Naive B cell (primary cell): ENCODE measurements around the gene SUCLG2. TPM values are rescaled to one million over a fixed set of nuclear protein-coding genes. Genes with fewer than 3 reads are reported as not detected.
"Not testable (repeated sequence)": the region's sequence is repeated elsewhere in the genome, so short reads cannot be mapped to it uniquely, and the experiment has no call there.

Experiments
- ATAC-seq, 2 donors: fragments of 150-1000 bp; cut with Tn5 transposase; 2 replicates each; pipeline ENCODE4 v1.10.0; 2021; ENCODE audit warnings: low read depth in 2 of 2, mild to moderate bottlenecking in 2 of 2, moderate library complexity in 2 of 2
- DNase-seq: peaks from one replicate; pipeline ENCODE4 v3.0.0; 2022
- H3K27ac Mint-ChIP-seq, 6 donors: one replicate each; pipeline ENCODE4 v1.8.0; 2020 to 2022; ENCODE audit warnings: mild to moderate bottlenecking in 6 of 6, mixed read lengths in 6 of 6, moderate library complexity in 5 of 6, inconsistent platforms in 2 of 6
- H3K27me3 Mint-ChIP-seq, 3 donors: one replicate each; pipeline ENCODE4 v1.8.0; 2021 to 2022; ENCODE audit warnings: mixed read lengths in 3 of 3, mild to moderate bottlenecking in 1 of 3
- H3K36me3 Mint-ChIP-seq, 2 donors: one replicate each; pipeline ENCODE4 v1.8.0; 2020 to 2022; ENCODE audit warnings: mixed read lengths in 2 of 2, inconsistent platforms in 1 of 2, mild to moderate bottlenecking in 1 of 2
- H3K4me1 Mint-ChIP-seq, 3 donors: one replicate each; pipeline ENCODE4 v1.8.0; 2020 to 2022; ENCODE audit warnings: mixed read lengths in 3 of 3, inconsistent platforms in 1 of 3, mild to moderate bottlenecking in 1 of 3, moderate library complexity in 1 of 3
- H3K4me3 Mint-ChIP-seq, 8 donors: one replicate each; pipeline ENCODE4 v1.8.0; 2020 to 2022; ENCODE audit warnings: mild to moderate bottlenecking in 8 of 8, mixed read lengths in 8 of 8, moderate library complexity in 8 of 8, inconsistent platforms in 2 of 8
- H3K9me3 Mint-ChIP-seq, 7 donors: one replicate each; pipeline ENCODE4 v1.8.0; 2020 to 2022; ENCODE audit warnings: mixed read lengths in 7 of 7, mild to moderate bottlenecking in 5 of 7, inconsistent platforms in 2 of 7, moderate library complexity in 1 of 7
- polyA plus RNA-seq, 6 donors: library from polyadenylated mRNA; unstranded; fragments of 300-500 nt; fragmentation: Illumina TruSeq; gene quantifications; one replicate each; pipeline ENCODE4 v1.2.3, GENCODE V29; 2021; ENCODE audit warnings: low read depth in 6 of 6

The SUCLG2 gene
- polyA plus RNA-seq, 6 donors from 2014 or later = 49.5 to 94.4 (median 57.9) TPM

DNA sequence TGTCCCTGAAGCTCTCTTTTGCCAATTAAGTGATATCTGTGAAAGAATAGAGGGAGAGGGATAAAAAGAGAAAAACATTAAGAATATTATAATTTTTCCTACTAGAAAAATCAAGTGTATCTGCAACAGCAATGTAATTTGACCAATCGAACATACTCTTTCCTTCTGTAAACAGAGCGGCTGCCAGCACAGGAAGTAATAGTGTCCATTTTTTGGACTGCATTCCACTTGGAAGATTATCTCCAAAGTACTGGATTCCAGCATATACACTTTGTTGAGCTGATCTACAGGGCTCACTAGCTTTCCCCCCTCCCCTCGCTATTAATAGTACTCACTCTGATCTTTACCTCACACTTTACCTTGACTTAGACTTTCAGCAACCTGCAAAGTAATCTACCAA lies 90.4 kb downstream of the SUCLG2 start:
- ATAC-seq = no peak
- DNase-seq = no peak
- Mint-ChIP-seq H3K27me3 (no peaks in the 10 kb centered on the region), H3K36me3 (peaks cover 9 to 10% of the 10 kb centered on the region in 2 donors), H3K4me1 (peaks cover 13 to 17% (median 14%) of the 10 kb centered on the region in 3 donors), H3K27ac (no peak overlapping the region), H3K9me3 (peaks cover 0 to 6% (median 3%) of the 10 kb centered on the region in 7 donors), H3K4me3 (no peak overlapping the region)

DNA sequence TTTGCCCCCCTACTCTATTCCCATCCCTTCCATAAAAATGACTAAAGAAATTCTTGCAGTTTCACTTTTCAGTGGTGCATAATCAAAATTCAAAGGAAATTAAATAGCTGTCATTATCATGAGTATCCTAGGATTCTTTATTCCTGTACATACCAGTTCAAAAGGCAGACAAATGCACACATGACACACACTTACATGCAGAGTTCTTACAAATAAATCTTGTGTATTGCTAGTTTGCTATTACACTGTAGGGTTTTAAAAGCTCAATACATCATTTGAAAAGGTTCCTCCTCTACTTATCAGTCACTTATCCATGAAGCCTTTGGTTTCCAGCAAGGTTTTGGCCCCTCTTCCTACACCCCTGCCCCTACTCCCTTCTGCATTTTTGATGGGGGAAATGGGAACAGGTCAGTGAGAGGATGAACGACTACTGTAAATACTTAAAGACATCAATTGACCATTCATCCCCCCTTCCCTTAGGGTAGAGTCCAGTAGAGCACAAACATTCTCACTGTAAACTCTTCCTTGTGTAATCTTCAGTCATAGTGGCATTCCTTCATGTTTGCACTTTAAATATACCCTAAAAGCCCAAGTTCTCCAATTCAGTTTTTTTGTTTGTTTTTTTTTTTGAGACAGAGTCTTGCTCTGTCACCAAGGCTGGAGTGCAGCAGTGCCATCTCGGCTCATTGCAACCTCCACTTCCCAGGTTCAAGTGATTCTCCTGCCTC lies 92.6 kb downstream of the SUCLG2 start:
- DNase-seq = no peak

DNA sequence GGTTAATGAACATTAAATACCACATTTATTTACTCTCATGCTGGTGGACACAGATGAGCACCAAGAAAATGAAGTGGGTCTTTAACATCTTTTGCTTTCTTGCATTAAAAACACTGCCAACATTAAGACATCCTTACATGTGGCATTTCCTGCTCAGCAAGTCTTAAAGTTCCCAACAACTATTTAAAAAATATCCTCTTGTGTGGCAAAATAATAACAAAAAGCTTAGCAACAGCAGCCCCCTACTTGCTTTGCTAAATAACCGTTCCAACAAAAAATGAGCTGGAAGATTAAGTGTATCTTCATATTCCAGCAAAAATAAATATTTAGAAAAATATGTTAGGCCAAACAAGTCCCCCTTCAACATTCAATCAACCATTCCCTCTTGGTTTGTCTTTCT lies 93.1 kb downstream of the SUCLG2 start:
- peaks cover 13 to 21% of the 10 kb centered on the region in 2 donors for H3K36me3 Mint-ChIP-seq
- H3K27ac Mint-ChIP-seq = no peak overlapping the region
- DNase-seq (no peak), ATAC-seq (no peak)
- H3K4me1 Mint-ChIP-seq = peaks cover 10 to 13% (median 11%) of the 10 kb centered on the region in 3 donors
- no peak overlapping the region for H3K4me3 Mint-ChIP-seq
- peaks cover 0 to 3% (median 0%) of the 10 kb centered on the region in 7 donors for H3K9me3 Mint-ChIP-seq
- H3K27me3 Mint-ChIP-seq = no peaks in the 10 kb centered on the region

More for the DNA sequence above, 92.6 kb downstream of the SUCLG2 start:
- Mint-ChIP-seq H3K9me3 (peaks cover 0 to 3% (median 0%) of the 10 kb centered on the region in 7 donors), H3K36me3 (peaks cover 8 to 15% of the 10 kb centered on the region in 2 donors), H3K27me3 (no peaks in the 10 kb centered on the region), H3K4me3 (no peak overlapping the region), H3K27ac (peak overlapping the region in 1 of 6 donors; percentile 27), H3K4me1 (peaks cover 11 to 13% (median 12%) of the 10 kb centered on the region in 3 donors)
- no peak for ATAC-seq

DNA sequence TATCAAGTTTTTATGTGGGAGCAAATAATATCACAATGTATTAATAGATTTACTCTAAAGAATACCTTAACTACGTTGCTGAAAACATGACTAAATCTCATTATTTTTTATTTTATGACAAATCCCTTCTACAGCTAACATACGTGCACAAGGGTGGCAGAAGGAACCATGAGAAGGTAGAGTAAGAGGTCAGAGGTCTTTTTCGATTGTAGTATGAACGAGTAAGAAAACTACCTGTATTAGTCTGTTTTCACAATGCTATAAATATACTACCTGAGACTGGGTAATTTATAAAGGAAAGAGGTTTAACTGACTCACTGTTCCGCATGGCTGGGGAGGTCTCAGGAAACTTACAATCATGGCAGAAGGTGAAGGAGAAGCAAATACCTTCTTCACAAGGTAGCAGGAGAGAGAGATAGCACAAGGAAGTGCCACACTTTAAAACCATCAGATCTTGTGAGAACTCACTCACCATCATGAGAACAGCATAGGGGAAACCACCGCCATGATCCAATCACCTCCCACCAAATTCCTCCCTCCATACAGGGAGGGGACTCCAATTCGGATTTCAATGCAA lies 95.3 kb downstream of the SUCLG2 start:
- ATAC-seq (no peak), DNase-seq (no peak)
- Mint-ChIP-seq H3K4me1 (peaks cover 13 to 15% (median 14%) of the 10 kb centered on the region in 3 donors), H3K36me3 (peaks cover 27 to 28% of the 10 kb centered on the region in 2 donors), H3K27me3 (no peaks in the 10 kb centered on the region), H3K9me3 (peaks cover 0 to 3% (median 0%) of the 10 kb centered on the region in 7 donors), H3K4me3 (no peak overlapping the region), H3K27ac (peak overlapping the region in 1 of 6 donors; percentile 12)

DNA sequence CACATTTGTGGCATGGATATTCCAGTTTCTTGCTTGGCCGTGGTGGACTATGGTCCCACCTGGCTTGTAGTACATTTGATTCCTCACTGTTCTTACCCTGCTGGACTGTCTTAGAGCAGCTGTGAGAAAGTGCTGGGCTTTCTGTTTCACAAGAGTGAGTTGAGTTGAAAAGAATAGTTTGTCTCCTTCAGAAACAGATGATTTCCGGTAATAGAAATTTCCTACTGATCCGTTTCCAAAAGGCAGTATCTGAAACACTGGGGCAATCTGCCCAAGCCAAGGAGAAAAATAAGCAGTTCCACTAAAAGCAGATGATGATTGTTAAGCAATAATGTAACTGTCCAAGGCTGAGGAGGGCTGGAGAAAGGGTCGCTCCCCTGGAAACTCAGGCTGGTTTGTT lies 96.0 kb downstream of the SUCLG2 start:
- Mint-ChIP-seq H3K27ac (no peak overlapping the region), H3K9me3 (peaks cover 0 to 3% (median 0%) of the 10 kb centered on the region in 7 donors), H3K4me1 (peaks cover 13 to 15% (median 14%) of the 10 kb centered on the region in 3 donors), H3K36me3 (peaks cover 25 to 28% of the 10 kb centered on the region in 2 donors), H3K4me3 (no peak overlapping the region), H3K27me3 (no peaks in the 10 kb centered on the region)
- no peak for DNase-seq
- ATAC-seq = no peak

DNA sequence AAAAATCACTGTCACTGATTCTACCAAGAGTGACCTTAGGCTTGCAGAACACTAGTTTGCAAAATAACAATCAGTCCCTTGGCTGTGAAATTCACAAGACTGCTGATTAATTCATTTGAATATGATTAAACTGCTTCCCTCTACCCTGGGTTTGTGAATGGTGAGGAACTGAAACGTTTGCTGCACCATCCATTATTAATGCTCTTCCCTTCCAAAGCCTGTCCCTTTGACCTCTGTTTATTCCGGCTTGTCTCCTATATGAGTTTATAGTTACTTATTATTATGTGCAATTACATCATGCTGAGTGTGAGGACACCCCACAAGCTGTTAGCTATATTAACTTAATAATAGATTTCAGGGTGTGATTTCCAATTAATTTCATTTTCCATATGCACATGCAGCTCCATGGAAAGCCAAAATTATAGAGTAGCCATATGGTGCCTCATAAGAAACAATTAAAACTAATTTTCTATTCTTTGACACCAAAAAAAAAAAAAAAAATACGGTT lies 96.5 kb downstream of the SUCLG2 start:
- H3K9me3 Mint-ChIP-seq = peaks cover 0 to 3% (median 0%) of the 10 kb centered on the region in 7 donors
- DNase-seq (no peak), ATAC-seq (no peak)
- peak overlapping the region in 1 of 6 donors; percentile 25 for H3K27ac Mint-ChIP-seq
- H3K4me1 Mint-ChIP-seq = peaks cover 13 to 15% (median 14%) of the 10 kb centered on the region in 3 donors
- H3K36me3 Mint-ChIP-seq = peaks cover 25 to 28% of the 10 kb centered on the region in 2 donors
- no peaks in the 10 kb centered on the region for H3K27me3 Mint-ChIP-seq
- no peak overlapping the region for H3K4me3 Mint-ChIP-seq

DNA sequence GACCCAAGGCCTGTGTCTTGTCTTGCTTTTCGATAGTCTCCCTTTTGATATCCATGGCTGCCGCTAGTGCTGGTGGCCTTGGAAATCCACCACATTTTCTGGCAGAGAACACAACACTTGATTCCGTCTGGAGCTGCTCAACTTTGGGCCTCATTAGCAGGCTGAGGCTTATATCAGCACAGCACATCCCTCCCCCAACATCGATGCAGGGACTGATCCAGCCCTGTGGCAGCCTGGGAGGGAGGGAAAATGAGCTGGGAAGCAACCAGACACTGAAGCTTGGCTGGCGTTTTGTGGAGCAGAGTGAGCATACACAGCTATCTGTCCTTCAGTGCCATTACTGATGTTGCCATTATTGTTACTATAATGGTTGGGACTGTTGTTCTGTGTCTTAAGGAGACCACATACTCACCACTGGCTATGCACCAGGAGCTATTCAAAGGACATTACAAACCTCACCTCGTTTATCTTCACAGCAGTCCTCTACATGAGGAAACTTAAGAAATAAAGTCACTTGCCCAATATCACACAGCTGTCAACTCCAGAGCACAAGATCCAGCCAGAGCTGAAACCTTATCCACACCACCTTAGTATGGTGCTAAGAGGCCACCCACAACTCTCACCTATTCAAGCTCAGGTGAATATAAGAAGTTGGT lies 102.9 kb downstream of the SUCLG2 start:
- H3K4me1 Mint-ChIP-seq = peaks cover 0 to 12% (median 8%) of the 10 kb centered on the region in 3 donors
- no peaks in the 10 kb centered on the region for H3K9me3 Mint-ChIP-seq
- H3K27ac Mint-ChIP-seq = peak overlapping the region in 1 of 6 donors; percentile 29
- no peak for DNase-seq
- H3K27me3 Mint-ChIP-seq = no peaks in the 10 kb centered on the region
- H3K4me3 Mint-ChIP-seq = no peak overlapping the region
- peaks cover 13 to 17% of the 10 kb centered on the region in 2 donors for H3K36me3 Mint-ChIP-seq
- ATAC-seq = no peak

DNA sequence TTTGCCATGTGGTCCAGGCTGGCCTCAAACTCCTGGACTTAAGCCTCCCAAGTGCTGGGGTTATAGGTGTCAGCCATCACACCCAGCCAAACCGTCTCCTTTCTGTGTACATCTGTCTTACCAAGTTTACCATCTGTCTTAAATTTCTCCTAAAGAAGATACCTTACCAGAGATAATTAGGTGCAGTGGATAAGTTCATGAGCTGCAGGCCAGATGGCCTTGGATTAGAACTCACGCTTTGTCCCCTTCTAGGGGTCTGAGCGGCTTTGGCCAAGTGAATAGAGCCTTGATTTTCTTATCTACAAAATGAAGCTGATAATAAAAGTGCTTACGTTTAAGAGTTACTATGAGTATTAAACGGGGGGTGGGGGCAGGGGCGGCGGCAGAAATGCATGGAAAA lies 103.9 kb downstream of the SUCLG2 start:
- DNase-seq (no peak), ATAC-seq (no peak)
- Mint-ChIP-seq H3K4me3 (no peak overlapping the region), H3K9me3 (no peaks in the 10 kb centered on the region), H3K27ac (no peak overlapping the region), H3K36me3 (peaks cover 3 to 16% of the 10 kb centered on the region in 2 donors), H3K27me3 (no peaks in the 10 kb centered on the region), H3K4me1 (peaks cover 4 to 16% (median 9%) of the 10 kb centered on the region in 3 donors)

DNA sequence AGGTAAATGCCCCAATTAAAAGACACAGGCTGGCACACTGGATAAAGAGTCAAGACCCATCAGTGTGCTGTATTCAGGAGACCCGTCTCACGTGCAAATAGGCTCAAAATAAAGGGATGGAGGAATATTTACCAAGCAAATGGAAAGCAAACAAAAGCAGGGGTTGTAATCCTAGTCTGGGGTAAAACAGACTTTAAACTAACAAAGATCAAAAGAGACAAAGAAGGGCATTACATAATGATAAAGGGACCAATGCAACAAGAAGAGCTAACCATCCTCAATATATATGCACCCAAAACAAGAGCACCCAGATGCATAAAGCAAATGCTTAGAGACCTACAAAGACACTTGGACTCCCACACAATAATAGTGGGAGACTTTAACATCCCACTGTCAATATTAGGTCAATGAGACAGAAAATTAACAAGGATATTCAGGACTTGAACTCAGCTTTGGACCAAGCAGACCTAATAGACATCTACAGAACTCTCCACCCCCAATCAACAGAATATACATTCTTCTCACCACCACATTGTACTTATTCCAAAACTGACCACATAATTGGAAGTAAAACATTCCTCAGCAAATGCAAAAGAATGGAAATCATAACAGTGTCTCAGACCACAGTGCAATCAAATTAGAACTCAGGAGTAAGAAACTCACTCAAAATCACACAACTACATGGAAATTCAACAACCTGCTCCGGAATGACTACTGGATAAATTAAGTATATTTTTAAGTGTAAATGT lies 111.7 kb downstream of the SUCLG2 start:
- H3K36me3 Mint-ChIP-seq = peaks cover 38 to 45% of the 10 kb centered on the region in 2 donors
- not testable (repeated sequence) for DNase-seq, H3K27ac Mint-ChIP-seq, H3K27me3 Mint-ChIP-seq, ATAC-seq
- H3K9me3 Mint-ChIP-seq = peaks cover 4 to 25% (median 13%) of the 10 kb centered on the region in 7 donors
- H3K4me3 Mint-ChIP-seq = peak overlapping the region in 1 of 8 donors; percentile 12
- H3K4me1 Mint-ChIP-seq = peaks cover 15 to 52% (median 24%) of the 10 kb centered on the region in 3 donors

DNA sequence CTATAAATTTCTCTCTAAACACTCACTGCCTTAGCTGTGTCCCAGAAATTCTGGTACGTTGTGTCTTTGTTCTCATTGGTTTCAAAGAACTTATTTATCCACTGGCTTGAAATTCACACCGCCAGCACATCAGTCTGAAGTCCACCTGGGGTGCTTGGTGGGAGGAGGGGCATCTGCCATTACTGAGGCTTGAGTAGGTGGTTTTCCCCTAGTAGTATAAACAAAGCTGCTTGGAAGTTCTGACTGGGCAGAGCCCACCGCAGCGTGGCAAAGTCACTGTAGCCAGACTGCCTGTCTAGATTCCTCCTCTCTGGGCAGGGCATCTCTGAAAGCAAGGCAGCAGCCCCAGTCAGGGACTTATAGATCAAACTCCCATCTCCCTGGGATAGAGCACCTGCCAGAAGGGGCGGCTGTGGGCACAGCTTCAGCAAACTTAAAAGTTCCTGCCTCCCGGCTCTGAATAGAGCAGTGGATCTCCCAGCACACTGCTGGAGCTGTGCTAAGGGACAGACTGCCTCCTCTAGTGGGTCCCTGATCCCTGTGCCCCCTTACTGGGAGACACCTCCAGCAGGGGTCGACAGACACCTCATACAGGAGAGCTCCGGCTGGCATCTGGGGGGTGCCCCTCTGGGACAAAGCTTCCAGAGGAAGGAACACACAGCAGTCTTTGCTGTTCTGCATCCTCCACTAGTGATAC lies 114.1 kb downstream of the SUCLG2 start:
- DNase-seq = no peak
- Mint-ChIP-seq H3K9me3 (peaks cover 4 to 33% (median 14%) of the 10 kb centered on the region in 7 donors), H3K4me3 (no peak overlapping the region), H3K36me3 (peaks cover 31 to 45% of the 10 kb centered on the region in 2 donors), H3K27ac (peak overlapping the region in 2 of 6 donors; percentile 24 to 61), H3K27me3 (no peaks in the 10 kb centered on the region), H3K4me1 (peaks cover 16 to 51% (median 19%) of the 10 kb centered on the region in 3 donors)
- ATAC-seq = no peak

DNA sequence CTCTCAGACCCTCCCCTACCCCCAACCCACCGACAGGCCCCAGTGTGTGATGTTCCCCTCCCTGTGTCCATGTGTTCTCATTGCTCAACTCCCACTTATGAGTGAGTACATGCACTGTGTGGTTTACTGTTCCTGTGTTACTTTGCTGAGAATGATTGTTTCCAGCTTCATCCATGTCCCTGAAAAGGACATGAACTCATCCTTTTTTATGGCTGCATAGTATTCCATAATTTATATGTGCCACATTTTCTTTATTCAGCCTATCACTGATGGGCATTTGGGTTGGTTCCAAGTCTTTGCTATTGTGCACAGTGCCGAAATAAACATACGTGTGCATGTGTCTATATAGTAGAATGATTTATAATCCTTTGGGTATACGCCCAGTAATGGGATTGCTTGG lies 117.2 kb downstream of the SUCLG2 start:
- H3K4me1 Mint-ChIP-seq = peaks cover 18 to 45% (median 19%) of the 10 kb centered on the region in 3 donors
- H3K27ac Mint-ChIP-seq, H3K4me3 Mint-ChIP-seq, DNase-seq, ATAC-seq, H3K27me3 Mint-ChIP-seq: not testable (repeated sequence)
- H3K36me3 Mint-ChIP-seq = peaks cover 21 to 23% of the 10 kb centered on the region in 2 donors
- peaks cover under 1 to 22% (median 6%) of the 10 kb centered on the region in 7 donors for H3K9me3 Mint-ChIP-seq

DNA sequence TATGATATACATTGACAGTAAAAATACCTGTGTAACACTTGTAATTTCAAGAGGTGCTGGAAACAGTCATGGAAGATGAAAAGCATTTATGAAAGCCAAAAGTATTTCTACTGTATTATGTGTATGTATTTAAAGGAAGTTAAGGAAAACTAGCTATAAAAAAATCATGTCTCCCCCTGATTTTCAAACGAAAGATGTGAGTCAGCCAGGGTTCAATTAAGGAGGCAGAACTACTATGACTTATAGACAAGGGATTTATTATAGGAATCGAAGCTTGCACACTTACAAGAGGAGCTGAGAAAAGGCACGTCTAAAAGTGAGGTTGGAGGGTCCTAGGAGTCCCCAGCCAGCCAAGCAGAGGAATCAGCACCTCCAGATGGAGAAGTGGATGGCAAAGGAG lies 119.4 kb downstream of the SUCLG2 start:
- H3K4me1 Mint-ChIP-seq = peaks cover 12 to 38% (median 19%) of the 10 kb centered on the region in 3 donors
- peaks cover 5 to 9% of the 10 kb centered on the region in 2 donors for H3K36me3 Mint-ChIP-seq
- no peak overlapping the region for H3K4me3 Mint-ChIP-seq
- ATAC-seq (no peak), DNase-seq (no peak)
- peak overlapping the region in 1 of 6 donors; percentile 93 for H3K27ac Mint-ChIP-seq
- peaks cover 0 to 21% (median 6%) of the 10 kb centered on the region in 7 donors for H3K9me3 Mint-ChIP-seq
- H3K27me3 Mint-ChIP-seq = no peaks in the 10 kb centered on the region
